IMR-90 (cell line): ENCODE data around the gene FXN. TPM values are rescaled to one million over a fixed set of nuclear protein-coding genes. Genes with fewer than 3 reads are reported as not detected.

ENCODE experiments used
- ATAC-seq: fragments of 200-7000 bp; cut with Tn5 transposase; 2 replicates; pipeline ENCODE4 v1.9.1; 2020; ENCODE audit warnings: low read depth, mild to moderate bottlenecking, moderate library complexity
- BruUV-seq: library from RNA; stranded (reverse); fragments of 400-500 nt; replicated peaks from 2 replicates; lab custom pipeline; 2021; lab: Mats Ljungman, UMichigan
- CTCF ChIA-PET: fragments of 300-600 bp; formaldehyde crosslinking; extraction: SDS; loops from one replicate; lab custom pipeline; 2021; ENCODE audit warnings: antibody characterized with exemption; lab: Yijun Ruan, JAX
- POLR2A ChIA-PET: fragments of 300-600 bp; sonication (Branson Sonifier 250); formaldehyde crosslinking; loops from one replicate; lab custom pipeline; 2022; ENCODE audit warnings: antibody characterized with exemption; ENCODE audit not compliant: unreplicated experiment; lab: Charles Lee
- DNase-seq: peaks from one replicate; pipeline ENCODE4 v3.0.0; 2013
- H2AFZ ChIP-seq: replicated peaks from 2 replicates; pipeline ENCODE3; 2013; ENCODE audit warnings: low read length, mild to moderate bottlenecking; ENCODE audit not compliant: poor library complexity
- H2AK5ac ChIP-seq: 2 replicates; pipeline ENCODE4 v1.6.1; 2013; ENCODE audit warnings: low read depth, low read length, inconsistent platforms
- H2AK9ac ChIP-seq: replicated peaks from 2 replicates; pipeline ENCODE3; 2013; ENCODE audit warnings: mild to moderate bottlenecking, low read depth, low read length, moderate library complexity; ENCODE audit not compliant: poor library complexity
- H2BK120ac ChIP-seq: 2 replicates; pipeline ENCODE4 v1.6.1; 2013; ENCODE audit warnings: low read depth, low read length, inconsistent platforms
- H2BK15ac ChIP-seq: 3 replicates; pipeline ENCODE4 v1.6.1; 2013; ENCODE audit warnings: low read depth, low read length, inconsistent platforms
- H2BK20ac ChIP-seq: 2 replicates; pipeline ENCODE4 v1.6.1; 2013; ENCODE audit warnings: low read depth, mild to moderate bottlenecking, inconsistent platforms, low read length, moderate library complexity
- H2BK5ac ChIP-seq: 2 replicates; pipeline ENCODE4 v1.6.1; 2013; ENCODE audit warnings: mild to moderate bottlenecking, low read depth, low read length, inconsistent platforms; ENCODE audit not compliant: poor library complexity, severe bottlenecking
- H3K14ac ChIP-seq: replicated peaks from 2 replicates; pipeline ENCODE4 v1.6.1; 2013; ENCODE audit warnings: low read depth, low read length, inconsistent platforms
- H3K18ac ChIP-seq: 2 replicates; pipeline ENCODE4 v1.6.1; 2013; ENCODE audit warnings: low read depth, low read length, control low read depth
- H3K23ac ChIP-seq: 2 replicates; pipeline ENCODE4 v1.6.1; 2013; ENCODE audit warnings: low read depth, low read length, inconsistent platforms
- H3K27ac ChIP-seq: 2 replicates; pipeline ENCODE4 v1.5.1; 2013; ENCODE audit warnings: mild to moderate bottlenecking, control low read depth, low read length; ENCODE audit not compliant: insufficient read depth
- H3K27me3 ChIP-seq: 2 replicates; pipeline ENCODE4 v1.6.1; 2013; ENCODE audit warnings: low read length; ENCODE audit not compliant: control insufficient read depth, insufficient read depth
- H3K36me3 ChIP-seq: 2 replicates; pipeline ENCODE4 v1.6.1; 2013; ENCODE audit warnings: low read length, mixed read lengths; ENCODE audit not compliant: control insufficient read depth, insufficient read depth
- H3K4ac ChIP-seq: 2 replicates; pipeline ENCODE4 v1.6.1; 2013; ENCODE audit warnings: low read depth, low read length, inconsistent platforms
- H3K4me1 ChIP-seq: 2 replicates; pipeline ENCODE4 v1.6.1; 2013; ENCODE audit warnings: low read length, mixed read lengths; ENCODE audit not compliant: control insufficient read depth, insufficient read depth
- H3K4me2 ChIP-seq: 2 replicates; pipeline ENCODE4 v1.6.1; 2013; ENCODE audit warnings: low read depth, mild to moderate bottlenecking, control low read depth, low read length, moderate library complexity
- H3K4me3 ChIP-seq: 2 replicates; pipeline ENCODE4 v1.5.1; 2013; ENCODE audit warnings: low read depth, mild to moderate bottlenecking, control low read depth, low read length, moderate library complexity; ENCODE audit not compliant: insufficient read depth
- H3K56ac ChIP-seq: 2 replicates; pipeline ENCODE4 v1.6.1; 2013; ENCODE audit warnings: low read length, inconsistent platforms; ENCODE audit not compliant: insufficient read depth; ENCODE audit errors: extremely low read depth
- H3K79me1 ChIP-seq, 2 experiments: 2 replicates each; pipeline ENCODE4 v1.6.1; 2013; ENCODE audit warnings: low read length in 2 of 2, inconsistent platforms in 1 of 2, low read depth in 1 of 2
- H3K9ac ChIP-seq: 2 replicates; pipeline ENCODE4 v1.6.1; 2013; ENCODE audit warnings: low read depth, low read length, control low read depth
- H3K9me1 ChIP-seq: 2 replicates; pipeline ENCODE4 v1.6.1; 2013; ENCODE audit warnings: low read length, inconsistent platforms; ENCODE audit not compliant: insufficient read depth
- H3K9me3 ChIP-seq: 2 replicates; pipeline ENCODE4 v1.6.1; 2013; ENCODE audit warnings: low read length; ENCODE audit not compliant: control insufficient read depth, insufficient read depth
- H4K20me1 ChIP-seq: 2 replicates; pipeline ENCODE4 v1.6.1; 2013; ENCODE audit warnings: low read length, inconsistent platforms; ENCODE audit not compliant: insufficient read depth
- H4K5ac ChIP-seq: 2 replicates; pipeline ENCODE4 v1.6.1; 2013; ENCODE audit warnings: mild to moderate bottlenecking, low read depth, low read length, control low read depth
- H4K8ac ChIP-seq, 2 experiments: 2 replicates each; pipeline ENCODE4 v1.6.1; 2013; ENCODE audit warnings: low read depth in 2 of 2, low read length in 2 of 2, control low read depth in 1 of 2, inconsistent platforms in 1 of 2
- H4K91ac ChIP-seq: 2 replicates; pipeline ENCODE4 v1.6.1; 2013; ENCODE audit warnings: low read depth, low read length, inconsistent platforms; ENCODE audit not compliant: insufficient read depth
- BHLHE40 ChIP-seq: fragments of 150-350 bp; IDR thresholded peaks from 2 replicates; pipeline ENCODE4 v1.6.1; 2016; ENCODE audit warnings: mild to moderate bottlenecking, low read depth, low read length
- CEBPB ChIP-seq: IDR thresholded peaks from 2 replicates; pipeline ENCODE4 v1.6.1; 2012; ENCODE audit warnings: low read depth, low read length, improper control_type of control experiment
- CHD1 ChIP-seq: IDR thresholded peaks from 2 replicates; pipeline ENCODE4 v1.6.1; 2012; ENCODE audit warnings: low read depth, low read length, improper control_type of control experiment
- FOS ChIP-seq: fragments of 150-350 bp; IDR thresholded peaks from 2 replicates; pipeline ENCODE4 v1.6.1; 2016; ENCODE audit warnings: low read depth, low read length
- MAFK ChIP-seq: IDR thresholded peaks from 2 replicates; pipeline ENCODE4 v1.6.1; 2012; ENCODE audit warnings: low read depth, low read length, improper control_type of control experiment
- MAZ ChIP-seq: IDR thresholded peaks from 2 replicates; pipeline ENCODE4 v1.6.1; 2012; ENCODE audit warnings: low read depth, mild to moderate bottlenecking, low read length, improper control_type of control experiment, moderate library complexity, borderline replicate concordance
- MXI1 ChIP-seq: IDR thresholded peaks from 2 replicates; pipeline ENCODE4 v1.6.1; 2012; ENCODE audit warnings: low read depth, mild to moderate bottlenecking, low read length, moderate library complexity, borderline replicate concordance
- NFE2L2 ChIP-seq: fragments of 150-350 bp; IDR thresholded peaks from 2 replicates; pipeline ENCODE4 v1.6.1; 2016; ENCODE audit warnings: low read depth, mild to moderate bottlenecking, low read length
- POLR2A ChIP-seq: IDR thresholded peaks from 2 replicates; pipeline ENCODE4 v1.6.1; 2012; ENCODE audit warnings: mild to moderate bottlenecking, low read depth, low read length
- RAD21 ChIP-seq: IDR thresholded peaks from 2 replicates; pipeline ENCODE4 v1.6.1; 2012; ENCODE audit warnings: low read length, improper control_type of control experiment
- RCOR1 ChIP-seq: IDR thresholded peaks from 2 replicates; pipeline ENCODE4 v1.6.1; 2012; ENCODE audit warnings: mild to moderate bottlenecking, low read length, improper control_type of control experiment; ENCODE audit not compliant: insufficient replicate concordance
- RFX5 ChIP-seq: IDR thresholded peaks from 2 replicates; pipeline ENCODE4 v1.8.0; 2012; ENCODE audit warnings: low read depth, mild to moderate bottlenecking, low read length, moderate library complexity
- SMC3 ChIP-seq: fragments of 150-350 bp; IDR thresholded peaks from 2 replicates; pipeline ENCODE4 v1.6.1; 2016; ENCODE audit warnings: low read depth, mild to moderate bottlenecking, antibody characterized with exemption, low read length, moderate library complexity
- WGBS, 2 experiments: methylation state at CpG; one replicate each; pipeline versions ENCODE4 v1.1.5 to v1.1.7; 2013; ENCODE audit warnings: missing lambda C conversion rate in 2 of 2; ENCODE audit not compliant: insufficient read length in 1 of 2; ENCODE audit errors: extremely low coverage in 2 of 2; 5-methylcytosine and 5-hydroxymethylcytosine counted together
- dilution Hi-C: fragments of 300-500 bp; cut with HindIII; formaldehyde crosslinking; loops from one replicate; pipeline ENCODE4 v1.14.3; 2018; ENCODE audit warnings: low sequenced_read_pairs; ENCODE audit not compliant: unreplicated experiment
- in situ Hi-C: fragments of 300-500 bp; cut with MboI; formaldehyde crosslinking; loops from 3 replicates; pipeline ENCODE4 v1.14.3; 2019; ENCODE audit warnings: low sequenced_read_pairs, inconsistent platforms, mixed read lengths
- intact Hi-C: fragments of 100-400 bp; cut with micrococcal nuclease; formaldehyde crosslinking; loops from 2 replicates; pipeline ENCODE4 v1.10.0; 2022
- polyA plus RNA-seq, 3 experiments: library from polyadenylated mRNA; depleted of rRNA; stranded (reverse); fragments of >200 nt; gene quantifications; 2 replicates each; pipeline ENCODE4 v1.2.3, GENCODE V29; 2012; ENCODE audit warnings: low replicate concordance in 1 of 3
- total RNA-seq: library from RNA; depleted of rRNA; stranded (reverse); fragments of >200 nt; gene quantifications from 2 replicates; pipeline ENCODE4 v1.2.3, GENCODE V29; 2012
- TF ChIP-seq, protein P1 (sequence below): fragments of 150-350 bp; IDR thresholded peaks from 2 replicates; pipeline ENCODE4 v1.6.1; 2017; ENCODE audit warnings: mild to moderate bottlenecking, antibody characterized with exemption, low read length, low read depth
- TF ChIP-seq, protein P2 (sequence below): conservative IDR thresholded peaks from 2 replicates; pipeline ENCODE4 v1.5.1; 2012; ENCODE audit warnings: mild to moderate bottlenecking, low read depth, low read length, improper control_type of control experiment
- TF ChIP-seq, protein P3 (sequence below): fragments of 150-350 bp; IDR thresholded peaks from 2 replicates; pipeline ENCODE4 v1.6.1; 2016; ENCODE audit warnings: low read depth, mild to moderate bottlenecking, low read length, moderate library complexity, borderline replicate concordance

FXN gene
- total and polyA plus RNA-seq, 2 of the 4 experiments (the other 2 are of a cell fraction): 3.9 to 18.1 TPM

DNA sequence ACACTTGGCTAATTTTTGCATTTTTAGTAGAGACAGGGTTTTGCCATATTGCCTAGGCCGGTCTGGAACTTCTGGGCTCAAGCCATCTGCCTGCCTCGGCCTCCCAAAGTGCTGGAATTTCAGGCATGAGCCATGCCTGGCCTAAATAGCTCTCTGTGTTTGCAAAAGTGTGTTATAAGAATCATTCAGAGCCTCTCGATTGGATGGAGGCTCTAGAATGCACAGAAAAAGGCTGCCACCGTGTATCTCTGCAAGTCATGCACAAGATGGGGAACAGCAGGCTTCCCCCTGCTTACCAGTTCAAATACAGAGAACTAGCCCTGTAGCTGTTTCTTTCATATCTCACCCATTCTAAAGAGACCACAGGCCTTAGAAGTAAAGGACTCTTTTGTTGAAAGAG lies 28.3 kb downstream of the FXN start:
- H4K8ac ChIP-seq: no peak overlapping the region
- in situ Hi-C loops (loop anchor here (25.0 kb wide), 1 partner anchor 498 kb away; no protein-coding TSS in a partner anchor), intact Hi-C loops (no loop called here), dilution Hi-C loops (no loop called here)
- H3K79me1 ChIP-seq: peaks cover 0 to 3% of the 10 kb centered on the region in 2 experiments; a peak in 1 of 4 replicates
- H3K9me1 ChIP-seq: peaks cover 2% of the 10 kb centered on the region; the same call in 1 of the 2 replicates
- DNase-seq (no peak), ATAC-seq (peak; percentile 46)
- no peak overlapping the region for H2AFZ ChIP-seq
- H2AK5ac ChIP-seq: no peak overlapping the region
- no peaks in the 10 kb centered on the region for H3K27me3 ChIP-seq
- no peak overlapping the region for H2BK20ac ChIP-seq
- H4K91ac ChIP-seq: no peak overlapping the region
- CTCF ChIA-PET: interaction anchor here (1.0 kb wide), 1 partner anchor 58 kb away, joined by 3 read pairs; no protein-coding TSS in a partner anchor
- no peak overlapping the region for H3K23ac ChIP-seq
- no peak overlapping the region for H2BK120ac ChIP-seq
- TF ChIP-seq RAD21 (no peak), CHD1 (no peak), FOS (no peak), RFX5 (no peak), BHLHE40 (no peak), NFE2L2 (no peak), MXI1 (no peak), POLR2A (no peak), CEBPB (no peak), MAFK (no peak), MAZ (no peak), SMC3 (no peak), RCOR1 (no peak)
- TF ChIP-seq, protein P1, sequence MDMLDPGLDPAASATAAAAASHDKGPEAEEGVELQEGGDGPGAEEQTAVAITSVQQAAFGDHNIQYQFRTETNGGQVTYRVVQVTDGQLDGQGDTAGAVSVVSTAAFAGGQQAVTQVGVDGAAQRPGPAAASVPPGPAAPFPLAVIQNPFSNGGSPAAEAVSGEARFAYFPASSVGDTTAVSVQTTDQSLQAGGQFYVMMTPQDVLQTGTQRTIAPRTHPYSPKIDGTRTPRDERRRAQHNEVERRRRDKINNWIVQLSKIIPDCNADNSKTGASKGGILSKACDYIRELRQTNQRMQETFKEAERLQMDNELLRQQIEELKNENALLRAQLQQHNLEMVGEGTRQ: no peak
- TF ChIP-seq, protein P2, sequence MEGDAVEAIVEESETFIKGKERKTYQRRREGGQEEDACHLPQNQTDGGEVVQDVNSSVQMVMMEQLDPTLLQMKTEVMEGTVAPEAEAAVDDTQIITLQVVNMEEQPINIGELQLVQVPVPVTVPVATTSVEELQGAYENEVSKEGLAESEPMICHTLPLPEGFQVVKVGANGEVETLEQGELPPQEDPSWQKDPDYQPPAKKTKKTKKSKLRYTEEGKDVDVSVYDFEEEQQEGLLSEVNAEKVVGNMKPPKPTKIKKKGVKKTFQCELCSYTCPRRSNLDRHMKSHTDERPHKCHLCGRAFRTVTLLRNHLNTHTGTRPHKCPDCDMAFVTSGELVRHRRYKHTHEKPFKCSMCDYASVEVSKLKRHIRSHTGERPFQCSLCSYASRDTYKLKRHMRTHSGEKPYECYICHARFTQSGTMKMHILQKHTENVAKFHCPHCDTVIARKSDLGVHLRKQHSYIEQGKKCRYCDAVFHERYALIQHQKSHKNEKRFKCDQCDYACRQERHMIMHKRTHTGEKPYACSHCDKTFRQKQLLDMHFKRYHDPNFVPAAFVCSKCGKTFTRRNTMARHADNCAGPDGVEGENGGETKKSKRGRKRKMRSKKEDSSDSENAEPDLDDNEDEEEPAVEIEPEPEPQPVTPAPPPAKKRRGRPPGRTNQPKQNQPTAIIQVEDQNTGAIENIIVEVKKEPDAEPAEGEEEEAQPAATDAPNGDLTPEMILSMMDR: no peak
- TF ChIP-seq, protein P3, sequence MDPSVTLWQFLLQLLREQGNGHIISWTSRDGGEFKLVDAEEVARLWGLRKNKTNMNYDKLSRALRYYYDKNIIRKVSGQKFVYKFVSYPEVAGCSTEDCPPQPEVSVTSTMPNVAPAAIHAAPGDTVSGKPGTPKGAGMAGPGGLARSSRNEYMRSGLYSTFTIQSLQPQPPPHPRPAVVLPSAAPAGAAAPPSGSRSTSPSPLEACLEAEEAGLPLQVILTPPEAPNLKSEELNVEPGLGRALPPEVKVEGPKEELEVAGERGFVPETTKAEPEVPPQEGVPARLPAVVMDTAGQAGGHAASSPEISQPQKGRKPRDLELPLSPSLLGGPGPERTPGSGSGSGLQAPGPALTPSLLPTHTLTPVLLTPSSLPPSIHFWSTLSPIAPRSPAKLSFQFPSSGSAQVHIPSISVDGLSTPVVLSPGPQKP: no peak
- H3K18ac ChIP-seq: no peak overlapping the region
- no peaks in the 10 kb centered on the region; the same call in 1 of the 2 replicates for H4K20me1 ChIP-seq
- no peak overlapping the region for H2BK5ac ChIP-seq
- H3K56ac ChIP-seq: no peak overlapping the region
- no peak overlapping the region for H3K4me2 ChIP-seq
- H3K4me3 ChIP-seq: no peak overlapping the region
- H3K4me1 ChIP-seq: peaks cover 2% of the 10 kb centered on the region; the same call in 1 of the 2 replicates
- H3K36me3 ChIP-seq: peaks cover 15% of the 10 kb centered on the region
- no peak overlapping the region for H2AK9ac ChIP-seq
- H2BK15ac ChIP-seq: no peak overlapping the region
- WGBS, 2 experiments: no CpG with 5 or more reads among the region's 4 CpGs
- POLR2A ChIA-PET: no interaction called here
- no peak overlapping the region for H4K5ac ChIP-seq
- no TSS peak for BruUV-seq
- no peak overlapping the region for H3K27ac ChIP-seq
- no peaks in the 10 kb centered on the region for H3K9me3 ChIP-seq
- H3K4ac ChIP-seq: no peak overlapping the region
- H3K14ac ChIP-seq: no peak overlapping the region
- H3K9ac ChIP-seq: no peak overlapping the region
